Upper lobe of left lung (tissue), 6 donors: ENCODE data around the gene MCEMP1. TPM values are rescaled to one million over a fixed set of nuclear protein-coding genes. Genes with fewer than 3 reads are reported as not detected.

Experiments used
- ATAC-seq, 2 donors: fragments of 200-7000 bp; cut with Tn5 transposase; one replicate each; pipeline ENCODE4 v1.9.1; 2022; ENCODE audit warnings: mild to moderate bottlenecking in 2 of 2, moderate library complexity in 2 of 2; ENCODE audit not compliant: low FRiP score in 2 of 2
- DNase-seq, 2 donors: peaks; one replicate each; pipeline ENCODE4 v3.0.0-alpha.2; 2019 to 2020
- H3K27ac ChIP-seq, 4 donors: fragments of 200-600 bp; sonication (generic); one replicate each; pipeline ENCODE4 v1.5.1; 2016 to 2019
- H3K27me3 ChIP-seq, 4 donors: fragments of 200-600 bp; sonication (generic); one replicate each; pipeline ENCODE4 v1.5.1; 2017 to 2019
- H3K36me3 ChIP-seq, 4 donors: fragments of 200-600 bp; sonication (generic); one replicate each; pipeline ENCODE4 v1.5.1; 2016 to 2019
- H3K4me1 ChIP-seq, 4 donors: fragments of 200-600 bp; sonication (generic); one replicate each; pipeline ENCODE4 v1.5.1; 2018 to 2019
- H3K4me3 ChIP-seq, 4 donors: fragments of 200-600 bp; sonication (generic); one replicate each; pipeline ENCODE4 v1.5.1; 2017 to 2019; ENCODE audit warnings: mild to moderate bottlenecking in 2 of 4, moderate library complexity in 1 of 4
- H3K9me3 ChIP-seq, 4 donors: fragments of 200-600 bp; sonication (generic); one replicate each; pipeline ENCODE4 v1.5.1; 2018 to 2019
- CTCF ChIP-seq, 6 experiments: fragments of 450-650 bp in 4 of 6; fragments of 200-600 bp in 2 of 6; sonication (generic) in 2 of 6; IDR thresholded peaks; one replicate each; pipeline ENCODE4 v1.5.1; 2016 to 2019; ENCODE audit warnings: antibody characterized with exemption in 6 of 6
- EP300 ChIP-seq, 4 donors: sonication (generic); formaldehyde crosslinking; IDR thresholded peaks; one replicate each; pipeline ENCODE4 v1.5.1; 2017; ENCODE audit warnings: antibody characterized with exemption in 4 of 4, control low read depth in 2 of 4
- POLR2A ChIP-seq, 4 donors: fragments of 450-650 bp; IDR thresholded peaks; one replicate each; pipeline ENCODE4 v1.5.1; 2016 to 2017; ENCODE audit warnings: antibody characterized with exemption in 4 of 4, mild to moderate bottlenecking in 2 of 4
- POLR2AphosphoS5 ChIP-seq, 2 donors: sonication (generic); formaldehyde crosslinking; IDR thresholded peaks; one replicate each; pipeline ENCODE4 v1.5.1; 2017; ENCODE audit warnings: antibody characterized with exemption in 2 of 2
- WGBS, 2 donors: methylation state at CpG; one replicate each; pipeline ENCODE4 v1.1.5; 2017 to 2018; 5-methylcytosine and 5-hydroxymethylcytosine counted together
- total RNA-seq, 6 donors: library from RNA; depleted of rRNA in 4 of 6; stranded (reverse); fragments of >200 nt in 4 of 6; gene quantifications; one replicate each; pipeline versions ENCODE4 v1.1.0 to v1.2.1, GENCODE V29; 2016 to 2021
- donor health status: DM: no; HTN: no; CAD: no; lungs with moderate emphysema.
- donor health status: DM: no; HTN: yes; CAD: no; lungs with severe emphysema.

The MCEMP1 gene
- total RNA-seq, 6 donors from 2014 or later, result 9.4 to 160 (median 36.6) TPM

- no peak for ATAC-seq
- Histone ChIP-seq H3K9me3 (no peaks in the 10 kb centered on the region), H3K36me3 (no peaks in the 10 kb centered on the region), H3K4me3 (no peak overlapping the region), H3K4me1 (peaks cover 4 to 30% (median 21%) of the 10 kb centered on the region in 4 donors), H3K27me3 (no peaks in the 10 kb centered on the region), H3K27ac (peak overlapping the region in 2 of 4 donors; percentile 6 to 88)
- no peak for TF ChIP-seq POLR2AphosphoS5 (IDR thresholded peaks at IDR 0.05)
- no peak for TF ChIP-seq CTCF (IDR thresholded peaks at IDR 0.05)
- no peak for TF ChIP-seq POLR2A (IDR thresholded peaks at IDR 0.05)
- no peak for TF ChIP-seq EP300 (IDR thresholded peaks at IDR 0.05)
- 64 to 80% methylated on average over 8 of the region's 8 CpGs for WGBS, 2 donors
- no peak for DNase-seq
These were observed 22.5 kb upstream of the MCEMP1 start for GRCh38 chr19:7654401-7654800.

GRCh38 chr19:7655581-7655980 is 21.3 kb upstream of the MCEMP1 start:
- TF ChIP-seq EP300 (IDR thresholded peaks at IDR 0.05) (no peak), CTCF (IDR thresholded peaks at IDR 0.05) (no peak), POLR2A (IDR thresholded peaks at IDR 0.05) (peak in 1 of 4 donors; percentile 49), POLR2AphosphoS5 (IDR thresholded peaks at IDR 0.05) (peak; percentile 27 to 36)
- ATAC-seq (peak in 1 of 2 donors; percentile 48), DNase-seq (peak in 1 of 2 donors; percentile 64)
- H3K9me3 ChIP-seq, result no peaks in the 10 kb centered on the region
- H3K36me3 ChIP-seq, result no peaks in the 10 kb centered on the region
- no peak overlapping the region for H3K4me3 ChIP-seq
- peaks cover 4 to 30% (median 21%) of the 10 kb centered on the region in 4 donors for H3K4me1 ChIP-seq
- 51 to 60% methylated on average over 8 of the region's 8 CpGs for WGBS, 2 donors
- H3K27ac ChIP-seq, result peak overlapping the region; percentile 72 to 88 (median 85)
- H3K27me3 ChIP-seq, result no peaks in the 10 kb centered on the region

- H3K9me3 ChIP-seq, result no peaks in the 10 kb centered on the region
- no peak for TF ChIP-seq CTCF (IDR thresholded peaks at IDR 0.05)
- no peak for TF ChIP-seq POLR2A (IDR thresholded peaks at IDR 0.05)
- TF ChIP-seq POLR2AphosphoS5 (IDR thresholded peaks at IDR 0.05), result no peak
- TF ChIP-seq EP300 (IDR thresholded peaks at IDR 0.05), result no peak
- H3K27me3 ChIP-seq, result no peaks in the 10 kb centered on the region
- ATAC-seq, result peak; percentile 79 to 89
- H3K4me3 ChIP-seq, result no peak overlapping the region
- peaks cover 3 to 28% (median 17%) of the 10 kb centered on the region in 4 donors for H3K4me1 ChIP-seq
- peak in 1 of 2 donors; percentile 87 for DNase-seq
- H3K27ac ChIP-seq, result peak overlapping the region; percentile 72 to 88 (median 85)
- 20 to 28% methylated on average over 11 to 14 of the region's 14 CpGs for WGBS, 2 donors
- H3K36me3 ChIP-seq, result no peaks in the 10 kb centered on the region
These were observed 19.6 kb upstream of the MCEMP1 start for GRCh38 chr19:7657131-7657751.

GRCh38 chr19:7658219-7658686 is 18.6 kb upstream of the MCEMP1 start:
- WGBS, 2 donors, result 18 to 25% methylated on average over 8 to 9 of the region's 9 CpGs

More at GRCh38 chr19:7658219-7658686, 18.6 kb upstream of the MCEMP1 start:
- DNase-seq (peak in 1 of 2 donors; percentile 67), ATAC-seq (peak; percentile 45 to 56)
- Histone ChIP-seq H3K36me3 (no peaks in the 10 kb centered on the region), H3K4me1 (peaks cover 0 to 18% (median 11%) of the 10 kb centered on the region in 4 donors), H3K27me3 (no peaks in the 10 kb centered on the region), H3K4me3 (no peak overlapping the region), H3K27ac (peak overlapping the region; percentile 72 to 88 (median 85)), H3K9me3 (no peaks in the 10 kb centered on the region)
- no peak for TF ChIP-seq CTCF (IDR thresholded peaks at IDR 0.05)
- peak in 1 of 4 donors; percentile 10 for TF ChIP-seq POLR2A (IDR thresholded peaks at IDR 0.05)
